HepG2 (cell line): Measurements from ENCODE around the gene CRTC2. TPM values are rescaled to one million over a fixed set of nuclear protein-coding genes. Genes with fewer than 3 reads are reported as not detected.

Source experiments
- DMTF1 ChIP-seq: sonication (generic); formaldehyde crosslinking; IDR thresholded peaks from 2 replicates; pipeline ENCODE4 v1.4.0; 2020; ENCODE audit warnings: mild to moderate bottlenecking, missing genetic modification reagents
- HDAC1 ChIP-seq: sonication (generic); formaldehyde crosslinking; IDR thresholded peaks from 2 replicates; pipeline ENCODE4 v1.5.1; 2020; ENCODE audit warnings: mild to moderate bottlenecking, missing genetic modification reagents
- NR1H2 ChIP-seq: sonication (generic); formaldehyde crosslinking; IDR thresholded peaks from 2 replicates; pipeline ENCODE4 v1.8.1; 2022; ENCODE audit warnings: low read depth, missing genetic modification reagents, borderline replicate concordance
- THAP9 ChIP-seq: sonication (generic); formaldehyde crosslinking; IDR thresholded peaks from 2 replicates; pipeline ENCODE4; 2020; ENCODE audit warnings: missing genetic modification reagents, mild to moderate bottlenecking, borderline replicate concordance
- TOE1 ChIP-seq: sonication (generic); formaldehyde crosslinking; IDR thresholded peaks from 2 replicates; pipeline ENCODE4 v1.4.0; 2020; ENCODE audit warnings: mild to moderate bottlenecking, missing genetic modification reagents
- ZNF124 ChIP-seq: sonication (generic); formaldehyde crosslinking; IDR thresholded peaks from 2 replicates; pipeline ENCODE4 v1.4.0; 2020; ENCODE audit warnings: missing genetic modification reagents
- ZNF160 ChIP-seq: sonication (generic); formaldehyde crosslinking; IDR thresholded peaks from 2 replicates; pipeline ENCODE4 v1.8.0; 2022; ENCODE audit warnings: mild to moderate bottlenecking, inconsistent platforms, missing genetic modification reagents
- ZNF260 ChIP-seq: sonication (generic); formaldehyde crosslinking; IDR thresholded peaks from 2 replicates; pipeline ENCODE4 v1.4.0; 2020; ENCODE audit warnings: missing genetic modification reagents, low read depth, mild to moderate bottlenecking, borderline replicate concordance
- ZNF468 ChIP-seq: sonication (generic); formaldehyde crosslinking; IDR thresholded peaks from 2 replicates; pipeline ENCODE4 v1.8.0; 2022; ENCODE audit warnings: mild to moderate bottlenecking, moderate library complexity, missing genetic modification reagents
- ZNF616 ChIP-seq: sonication (generic); formaldehyde crosslinking; IDR thresholded peaks from 2 replicates; pipeline ENCODE4 v1.5.0; 2020; ENCODE audit warnings: low read depth, mild to moderate bottlenecking, missing genetic modification reagents
- ZNF660 ChIP-seq: sonication (generic); formaldehyde crosslinking; IDR thresholded peaks from 2 replicates; pipeline ENCODE4 v1.5.1; 2020; ENCODE audit warnings: mild to moderate bottlenecking, low read depth, missing genetic modification reagents, borderline replicate concordance
- ZNF687 ChIP-seq: sonication (generic); formaldehyde crosslinking; IDR thresholded peaks from 2 replicates; pipeline ENCODE4 v1.5.1; 2020; ENCODE audit warnings: mild to moderate bottlenecking, missing genetic modification reagents, moderate library complexity
- ZNF883 ChIP-seq: sonication (generic); formaldehyde crosslinking; IDR thresholded peaks from 2 replicates; pipeline ENCODE4 v1.5.1; 2020; ENCODE audit warnings: mild to moderate bottlenecking, missing genetic modification reagents; ENCODE audit errors: not compliant biosample characterization
- ZSCAN9 ChIP-seq: IDR thresholded peaks from 2 replicates; pipeline ENCODE4 v1.6.1; 2016; ENCODE audit warnings: borderline replicate concordance
- polyA plus RNA-seq, 8 experiments: library from polyadenylated mRNA; depleted of rRNA in 3 of 8; stranded (reverse) in 7 of 8; unstranded in 1 of 8; fragments of >200 nt; fragmentation: Illumina TruSeq in 4 of 8; extraction: Trizol in 4 of 8; gene quantifications; 2 replicates each; pipeline versions ENCODE4 v1.2.1 to v1.2.3, GENCODE V29; 2011 to 2016; ENCODE audit warnings: low read depth in 4 of 8, missing spikeins in 1 of 8, mixed read lengths in 1 of 8; ENCODE audit not compliant: insufficient read depth in 1 of 8
- total RNA-seq, 5 experiments: library from RNA; depleted of rRNA; stranded (reverse); fragments of >200 nt; fragmentation: Illumina TruSeq; extraction: Trizol; gene quantifications; 2 replicates each; pipeline ENCODE4 v1.2.3, GENCODE V29; 2016; ENCODE audit warnings: low read depth in 1 of 5
- TF ChIP-seq, protein P1 (sequence below): sonication (generic); formaldehyde crosslinking; IDR thresholded peaks from 2 replicates; pipeline ENCODE4 v1.4.0; 2020; ENCODE audit warnings: missing genetic modification reagents

CRTC2 gene
- total and polyA plus RNA-seq, 2 of the 13 experiments (the other 11 are each of a cell fraction or from before 2014, with no cell fraction given), result 6.1 to 26.7 TPM

DNA sequence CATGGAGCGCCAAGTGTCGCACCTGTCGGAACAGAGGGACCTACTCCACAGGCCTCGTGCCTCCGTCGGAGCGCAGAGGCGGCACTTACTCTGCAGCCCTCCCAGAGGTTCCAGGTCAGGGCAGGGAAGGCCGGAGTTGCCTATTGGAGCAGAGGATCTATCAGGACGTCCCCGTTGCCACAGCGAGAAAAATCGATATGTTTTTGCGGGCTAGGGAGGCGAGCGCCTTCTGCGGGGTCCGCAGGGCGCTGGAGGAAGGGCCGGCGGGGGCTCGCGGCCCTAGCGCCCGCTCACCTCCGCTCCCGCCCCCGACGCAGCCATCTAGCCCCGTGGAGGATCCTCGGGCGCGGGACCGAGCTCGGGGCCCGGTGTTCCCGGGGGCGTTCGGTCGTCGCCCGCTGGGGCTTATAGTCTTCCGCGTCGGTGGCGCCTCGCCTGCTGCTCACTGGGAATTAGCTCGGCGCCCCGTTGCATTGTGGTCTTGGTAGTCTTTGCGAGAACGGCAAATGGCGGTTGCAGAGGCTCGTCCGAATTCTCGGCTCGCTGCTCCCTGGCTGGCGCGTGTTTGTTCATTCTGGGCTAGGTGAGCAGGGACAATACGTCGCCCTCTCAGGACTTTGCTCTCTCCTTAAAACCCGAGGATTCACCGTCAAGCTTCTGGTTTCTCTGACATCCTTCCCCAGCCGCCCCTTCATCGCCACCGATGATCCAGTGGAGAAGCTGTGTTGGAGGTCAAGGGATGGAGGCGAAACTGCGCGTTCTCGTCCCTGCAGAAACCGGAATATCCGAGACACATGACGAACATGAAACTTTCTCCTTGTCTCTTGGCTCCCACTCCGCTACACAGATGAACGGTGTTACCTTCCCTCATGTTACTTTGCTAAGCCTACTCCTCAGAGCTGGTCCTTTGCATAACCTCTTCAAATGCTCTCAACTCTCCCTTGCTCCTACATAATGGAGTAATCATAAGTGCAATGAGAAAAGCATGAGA is 19.1 kb upstream of the CRTC2 start, which contains the start of gene JTB (continued):
- 0 out of 2 replicates have a peak, but pooled peaks have one; percentile 76 for TF ChIP-seq ZNF616 (CRISPR knock-in tag)
- TF ChIP-seq, protein P1, sequence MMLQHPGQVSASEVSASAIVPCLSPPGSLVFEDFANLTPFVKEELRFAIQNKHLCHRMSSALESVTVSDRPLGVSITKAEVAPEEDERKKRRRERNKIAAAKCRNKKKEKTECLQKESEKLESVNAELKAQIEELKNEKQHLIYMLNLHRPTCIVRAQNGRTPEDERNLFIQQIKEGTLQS, result peak; percentile 47; the same call in 1 of the 2 replicates
- no peak for TF ChIP-seq ZNF660 (CRISPR knock-in tag)
- TF ChIP-seq ZNF883, result peak; percentile 93
- no peak; the same call in 1 of the 2 replicates for TF ChIP-seq ZNF260 (CRISPR knock-in tag)
- TF ChIP-seq ZNF687 (CRISPR knock-in tag), result peak; percentile 99
- TF ChIP-seq ZNF124 (CRISPR knock-in tag), result peak; percentile 39; the same call in 1 of the 2 replicates
- TF ChIP-seq ZNF468 (CRISPR knock-in tag), result no peak
- TF ChIP-seq ZSCAN9 (CRISPR knock-in tag), result no peak
- TF ChIP-seq THAP9, result peak; percentile 59; the same call in 1 of the 2 replicates
- TF ChIP-seq ZNF160, result peak; percentile 40; the same call in 1 of the 2 replicates
- peak; percentile 75 for TF ChIP-seq HDAC1 (CRISPR knock-in tag)
- peak; percentile 49; the same call in 1 of the 2 replicates for TF ChIP-seq TOE1 (CRISPR knock-in tag)
- TF ChIP-seq NR1H2, result no peak
- no peak; the same call in 1 of the 2 replicates for TF ChIP-seq DMTF1 (CRISPR knock-in tag)
